ENCODE results near the gene PCDHA7.
A peak's percentile ranks its signal among the peaks of the same experiment; 100 is the strongest.
"Not testable (repeated sequence)": the region's sequence is repeated elsewhere in the genome, so short reads cannot be mapped to it uniquely, and the experiment has no call there.

The PCDHA7 gene

DNA sequence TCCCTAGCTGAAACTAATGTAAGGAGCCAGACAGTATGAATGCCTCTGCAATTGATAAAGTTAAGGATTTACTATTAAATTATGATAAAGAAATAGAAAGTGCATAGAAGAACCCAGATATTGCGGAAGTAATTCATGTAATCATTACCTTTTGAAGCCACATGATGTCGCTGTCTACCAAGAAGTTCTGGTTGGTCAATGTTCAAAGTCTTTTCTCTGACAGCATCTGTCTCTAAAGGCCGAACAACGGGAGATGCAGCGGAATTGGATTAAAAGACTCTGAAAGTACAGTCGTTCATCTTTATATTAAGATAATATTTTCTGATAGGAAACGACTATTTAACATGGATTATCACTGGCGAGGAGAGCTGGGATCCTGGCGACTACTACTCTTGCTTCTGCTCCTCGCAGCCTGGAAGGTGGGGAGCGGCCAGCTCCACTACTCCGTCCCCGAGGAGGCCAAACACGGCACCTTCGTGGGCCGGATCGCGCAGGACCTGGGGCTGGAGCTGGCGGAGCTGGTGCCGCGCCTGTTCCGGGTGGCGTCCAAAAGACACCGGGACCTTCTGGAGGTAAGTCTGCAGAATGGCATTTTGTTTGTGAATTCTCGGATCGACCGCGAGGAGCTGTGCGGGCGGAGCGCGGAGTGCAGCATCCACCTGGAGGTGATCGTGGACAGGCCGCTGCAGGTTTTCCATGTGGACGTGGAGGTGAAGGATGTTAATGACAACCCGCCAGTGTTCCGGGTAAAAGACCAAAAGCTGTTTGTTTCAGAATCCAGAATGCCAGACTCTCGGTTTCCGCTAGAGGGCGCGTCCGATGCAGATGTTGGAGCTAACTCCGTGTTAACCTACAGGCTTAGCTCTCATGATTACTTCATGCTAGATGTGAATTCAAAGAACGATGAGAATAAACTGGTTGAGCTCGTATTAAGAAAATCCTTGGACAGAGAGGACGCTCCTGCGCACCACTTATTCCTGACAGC, 7.2 kb downstream of the PCDHA7 start, which contains the start of gene PCDHA8:
Gene PCDHA8 (plus strand): TSS at position 210 of the 985 bp plus-strand sequence. CDS start 135 bp downstream, at position 345.
- TF ChIP-seq MYC (IDR thresholded peaks at IDR 0.05; ENCODE audit: low read depth, low read length) (no peak), POLR2A (IDR thresholded peaks at IDR 0.05; ENCODE audit: extremely low read depth, insufficient read length) (no peak)
- TF ChIP-seq, protein P1, sequence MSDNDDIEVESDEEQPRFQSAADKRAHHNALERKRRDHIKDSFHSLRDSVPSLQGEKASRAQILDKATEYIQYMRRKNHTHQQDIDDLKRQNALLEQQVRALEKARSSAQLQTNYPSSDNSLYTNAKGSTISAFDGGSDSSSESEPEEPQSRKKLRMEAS (IDR thresholded peaks at IDR 0.05; ENCODE audit: low read depth, low read length) = no peak
- TF ChIP-seq, protein P2, sequence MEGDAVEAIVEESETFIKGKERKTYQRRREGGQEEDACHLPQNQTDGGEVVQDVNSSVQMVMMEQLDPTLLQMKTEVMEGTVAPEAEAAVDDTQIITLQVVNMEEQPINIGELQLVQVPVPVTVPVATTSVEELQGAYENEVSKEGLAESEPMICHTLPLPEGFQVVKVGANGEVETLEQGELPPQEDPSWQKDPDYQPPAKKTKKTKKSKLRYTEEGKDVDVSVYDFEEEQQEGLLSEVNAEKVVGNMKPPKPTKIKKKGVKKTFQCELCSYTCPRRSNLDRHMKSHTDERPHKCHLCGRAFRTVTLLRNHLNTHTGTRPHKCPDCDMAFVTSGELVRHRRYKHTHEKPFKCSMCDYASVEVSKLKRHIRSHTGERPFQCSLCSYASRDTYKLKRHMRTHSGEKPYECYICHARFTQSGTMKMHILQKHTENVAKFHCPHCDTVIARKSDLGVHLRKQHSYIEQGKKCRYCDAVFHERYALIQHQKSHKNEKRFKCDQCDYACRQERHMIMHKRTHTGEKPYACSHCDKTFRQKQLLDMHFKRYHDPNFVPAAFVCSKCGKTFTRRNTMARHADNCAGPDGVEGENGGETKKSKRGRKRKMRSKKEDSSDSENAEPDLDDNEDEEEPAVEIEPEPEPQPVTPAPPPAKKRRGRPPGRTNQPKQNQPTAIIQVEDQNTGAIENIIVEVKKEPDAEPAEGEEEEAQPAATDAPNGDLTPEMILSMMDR (IDR thresholded peaks at IDR 0.05; ENCODE audit: low read depth, low read length) = peak; percentile 78
- H3K4me3 ChIP-seq (ENCODE audit: low read depth, low read length) = no peak within 1 kb of the TSS
- peak; percentile 72 for DNase-seq (ENCODE audit: low read depth)

DNA sequence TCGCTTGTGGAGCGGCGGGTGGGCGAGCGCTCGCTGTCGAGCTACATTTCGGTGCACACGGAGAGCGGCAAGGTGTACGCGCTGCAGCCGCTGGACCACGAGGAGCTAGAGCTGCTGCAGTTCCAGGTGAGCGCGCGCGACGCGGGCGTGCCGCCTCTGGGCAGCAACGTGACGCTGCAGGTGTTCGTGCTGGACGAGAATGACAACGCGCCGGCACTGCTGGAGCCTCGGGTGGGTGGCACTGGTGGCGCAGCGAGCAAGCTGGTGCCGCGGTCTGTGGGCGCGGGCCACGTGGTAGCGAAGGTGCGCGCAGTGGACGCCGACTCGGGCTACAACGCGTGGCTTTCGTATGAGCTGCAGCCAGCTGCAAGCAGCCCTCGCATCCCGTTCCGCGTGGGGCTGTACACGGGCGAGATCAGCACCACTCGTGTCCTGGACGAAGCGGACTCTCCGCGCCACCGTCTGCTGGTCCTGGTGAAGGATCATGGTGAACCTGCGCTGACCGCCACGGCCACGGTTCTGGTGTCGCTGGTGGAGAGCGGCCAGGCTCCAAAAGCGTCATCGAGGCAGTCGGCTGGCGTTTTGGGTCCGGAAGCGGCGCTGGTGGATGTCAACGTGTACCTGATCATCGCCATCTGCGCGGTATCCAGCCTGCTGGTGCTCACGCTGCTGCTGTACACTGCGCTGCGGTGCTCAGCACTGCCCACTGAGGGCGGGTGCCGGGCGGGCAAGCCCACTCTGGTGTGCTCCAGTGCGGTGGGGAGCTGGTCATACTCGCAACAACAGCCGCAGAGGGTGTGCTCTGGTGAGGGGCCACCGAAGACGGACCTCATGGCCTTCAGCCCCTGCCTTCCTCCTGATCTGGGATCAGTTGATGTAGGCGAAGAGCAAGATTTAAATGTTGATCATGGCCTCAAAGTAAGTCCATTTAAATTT, 9.0 kb downstream of the PCDHA7 start:
- DNase-seq (ENCODE audit: low read depth) = no peak
- TF ChIP-seq POLR2A (IDR thresholded peaks at IDR 0.05; ENCODE audit: extremely low read depth, insufficient read length) (no peak), MYC (IDR thresholded peaks at IDR 0.05; ENCODE audit: low read depth, low read length) (no peak)
- TF ChIP-seq, protein P2 (IDR thresholded peaks at IDR 0.05; ENCODE audit: low read depth, low read length) = no peak
- TF ChIP-seq, protein P1 (IDR thresholded peaks at IDR 0.05; ENCODE audit: low read depth, low read length) = no peak
- H3K4me3 ChIP-seq (ENCODE audit: low read depth, low read length) = no peak overlapping the region

DNA sequence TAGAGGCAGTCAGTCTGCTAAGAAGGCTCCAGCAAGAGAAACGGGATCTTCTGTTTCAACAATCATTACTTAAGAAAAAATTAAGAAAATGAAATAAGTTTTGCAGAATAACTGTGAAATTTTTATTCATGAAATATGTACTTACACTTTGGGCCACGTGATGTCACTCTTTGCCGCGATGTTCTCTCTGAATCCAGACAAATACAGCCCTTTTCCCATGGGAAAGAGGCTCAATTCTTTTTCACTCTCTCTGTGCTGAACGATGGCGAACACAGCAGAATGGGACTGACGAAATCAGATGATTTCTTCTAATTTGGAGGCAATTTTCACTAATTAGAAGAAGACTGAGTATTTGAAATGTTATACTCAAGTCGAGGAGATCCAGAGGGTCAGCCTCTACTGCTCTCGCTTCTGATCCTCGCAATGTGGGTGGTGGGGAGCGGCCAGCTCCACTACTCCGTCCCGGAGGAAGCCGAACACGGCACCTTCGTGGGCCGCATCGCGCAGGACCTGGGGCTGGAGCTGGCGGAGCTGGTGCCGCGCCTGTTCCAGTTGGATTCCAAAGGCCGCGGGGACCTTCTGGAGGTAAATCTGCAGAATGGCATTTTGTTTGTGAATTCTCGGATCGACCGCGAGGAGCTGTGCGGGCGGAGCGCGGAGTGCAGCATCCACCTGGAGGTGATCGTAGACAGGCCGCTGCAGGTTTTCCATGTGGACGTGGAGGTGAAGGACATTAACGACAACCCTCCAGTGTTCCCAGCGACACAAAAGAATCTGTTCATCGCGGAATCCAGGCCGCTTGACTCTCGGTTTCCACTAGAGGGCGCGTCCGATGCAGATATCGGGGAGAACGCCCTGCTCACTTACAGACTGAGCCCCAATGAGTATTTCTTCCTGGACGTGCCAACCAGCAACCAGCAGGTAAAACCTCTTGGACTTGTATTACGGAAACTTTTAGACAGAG, 14.4 kb downstream of the PCDHA7 start, which contains the start of gene PCDHA9:
Gene PCDHA9 (plus strand): TSS at position 244 of the 964 bp plus-strand sequence. CDS start 114 bp downstream, at position 358.
- H3K4me3 ChIP-seq (ENCODE audit: low read depth, low read length); DNase-seq (ENCODE audit: low read depth): not testable (repeated sequence)

DNA sequence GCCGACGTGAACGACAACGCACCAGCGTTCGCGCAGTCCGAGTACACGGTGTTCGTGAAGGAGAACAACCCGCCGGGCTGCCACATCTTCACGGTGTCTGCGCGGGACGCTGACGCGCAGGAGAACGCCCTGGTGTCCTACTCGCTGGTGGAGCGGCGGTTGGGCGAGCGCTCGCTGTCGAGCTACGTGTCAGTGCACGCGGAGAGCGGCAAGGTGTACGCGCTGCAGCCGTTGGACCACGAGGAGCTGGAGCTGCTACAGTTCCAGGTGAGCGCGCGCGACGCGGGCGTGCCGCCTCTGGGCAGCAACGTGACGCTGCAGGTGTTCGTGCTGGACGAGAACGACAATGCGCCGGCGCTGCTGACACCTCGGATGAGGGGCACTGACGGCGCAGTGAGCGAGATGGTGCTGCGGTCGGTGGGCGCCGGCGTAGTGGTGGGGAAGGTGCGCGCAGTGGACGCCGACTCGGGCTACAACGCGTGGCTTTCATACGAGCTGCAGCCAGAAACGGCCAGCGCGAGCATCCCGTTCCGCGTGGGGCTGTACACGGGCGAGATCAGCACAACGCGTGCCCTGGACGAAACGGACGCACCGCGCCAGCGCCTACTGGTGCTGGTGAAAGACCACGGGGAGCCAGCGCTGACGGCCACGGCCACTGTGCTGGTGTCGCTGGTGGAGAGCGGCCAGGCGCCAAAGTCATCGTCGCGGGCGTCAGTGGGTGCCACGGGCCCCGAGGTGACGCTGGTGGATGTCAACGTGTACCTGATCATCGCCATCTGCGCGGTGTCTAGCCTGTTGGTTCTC, 16.0 kb downstream of the PCDHA7 start:
- H3K4me3 ChIP-seq (ENCODE audit: low read depth, low read length); DNase-seq (ENCODE audit: low read depth): not testable (repeated sequence)

DNA sequence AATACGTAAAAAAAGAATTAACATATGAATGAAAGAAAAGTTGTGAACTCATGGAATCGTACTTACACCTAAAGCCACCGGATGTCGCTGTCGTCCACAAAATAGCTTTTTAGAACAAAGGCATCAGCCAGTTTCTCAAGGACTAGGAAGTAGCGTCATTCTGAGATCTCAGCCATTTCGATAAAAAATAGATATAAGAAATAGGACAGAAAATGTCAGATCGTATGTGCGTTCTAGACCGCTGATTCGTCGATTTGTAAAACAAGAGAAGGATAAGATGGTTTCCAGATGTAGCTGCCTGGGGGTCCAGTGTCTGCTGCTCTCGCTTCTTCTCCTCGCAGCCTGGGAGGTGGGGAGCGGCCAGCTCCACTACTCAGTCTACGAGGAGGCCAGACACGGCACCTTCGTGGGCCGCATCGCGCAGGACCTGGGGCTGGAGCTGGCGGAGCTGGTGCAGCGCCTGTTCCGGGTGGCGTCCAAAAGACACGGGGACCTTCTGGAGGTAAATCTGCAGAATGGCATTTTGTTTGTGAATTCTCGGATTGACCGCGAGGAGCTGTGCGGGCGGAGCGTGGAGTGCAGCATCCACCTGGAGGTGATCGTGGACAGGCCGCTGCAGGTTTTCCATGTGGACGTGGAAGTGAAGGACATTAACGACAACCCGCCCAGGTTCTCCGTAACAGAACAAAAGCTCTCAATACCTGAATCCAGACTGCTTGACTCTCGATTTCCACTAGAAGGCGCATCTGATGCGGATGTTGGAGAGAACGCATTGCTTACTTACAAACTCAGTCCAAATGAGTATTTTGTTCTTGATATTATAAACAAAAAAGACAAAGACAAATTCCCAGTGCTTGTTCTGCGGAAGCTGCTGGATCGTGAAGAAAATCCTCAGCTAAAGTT, 22.0 kb downstream of the PCDHA7 start, which contains the start of gene PCDHA10:
Gene PCDHA10 (plus strand): TSS at position 126 of the 903 bp plus-strand sequence. CDS start 152 bp downstream, at position 278.
- no peak for TF ChIP-seq POLR2A (IDR thresholded peaks at IDR 0.05; ENCODE audit: extremely low read depth, insufficient read length)
- TF ChIP-seq, protein P1 (IDR thresholded peaks at IDR 0.05; ENCODE audit: low read depth, low read length) = no peak
- TF ChIP-seq, protein P2 (IDR thresholded peaks at IDR 0.05; ENCODE audit: low read depth, low read length) = peak; percentile 16
- TF ChIP-seq MYC (IDR thresholded peaks at IDR 0.05; ENCODE audit: low read depth, low read length) = no peak
- no peak within 1 kb of the TSS for H3K4me3 ChIP-seq (ENCODE audit: low read depth, low read length)

More for the DNA sequence above, 22.0 kb downstream of the PCDHA7 start, which contains the start of gene PCDHA10:
- peak; percentile 52 for DNase-seq (ENCODE audit: low read depth)

Data from NB4 (cell line).